Mucosa of descending colon (tissue), 3 donors: Measurements from ENCODE around the gene DOCK2. TPM values are rescaled to one million over a fixed set of nuclear protein-coding genes. Genes with fewer than 3 reads are reported as not detected.

Source experiments
- ATAC-seq: fragments of 200-7000 bp; cut with Tn5 transposase; one replicate; pipeline ENCODE4 v1.9.1; 2020; ENCODE audit warnings: mild to moderate bottlenecking, moderate library complexity
- DNase-seq, 3 donors: peaks; one replicate each; pipeline ENCODE4 v3.0.0-alpha.2; 2020
- H3K36me3 ChIP-seq: fragments of 200-600 bp; one replicate; pipeline ENCODE4 v1.8.0; 2021; ENCODE audit warnings: low read depth, mild to moderate bottlenecking
- H3K4me1 ChIP-seq: fragments of 200-600 bp; one replicate; pipeline ENCODE4 v1.8.0; 2021; ENCODE audit warnings: low read depth, mild to moderate bottlenecking
- H3K4me3 ChIP-seq: fragments of 200-600 bp; one replicate; pipeline ENCODE4 v1.8.0; 2021; ENCODE audit warnings: mild to moderate bottlenecking
- H3K9me3 ChIP-seq: fragments of 200-600 bp; one replicate; pipeline ENCODE4 v1.8.0; 2021; ENCODE audit warnings: mild to moderate bottlenecking
- CTCF ChIP-seq: fragments of 200-600 bp; IDR thresholded peaks from one replicate; pipeline ENCODE4 v1.8.0; 2022; ENCODE audit warnings: antibody characterized with exemption, mild to moderate bottlenecking
- intact Hi-C, 2 donors: fragments of 100-400 bp; cut with DNase I in 1 of 2; cut with micrococcal nuclease in 1 of 2; formaldehyde crosslinking; loops; one replicate each; pipeline versions ENCODE4 v1.11.0 to v1.11.1; 2022; cut with DNase I, micrococcal nuclease
- total RNA-seq, 3 donors: library from RNA; stranded (reverse); fragmentation: NEBNext Ultra II Directional in 2 of 3; extraction: Animal tissue kit (Norgen Biotek cat#: 25700) in 2 of 3; gene quantifications; one replicate each; pipeline versions ENCODE4 v1.2.1 to v1.2.4, GENCODE V29; 2021 to 2023
- donor health status: DM: no; HTN: no; CAD: no; lungs with moderate emphysema.
- donor health status: DM: no; HTN: no; CAD: no.
- donor health status: DM: no; HTN: yes; CAD: no.

The DOCK2 gene
- total RNA-seq, 3 donors from 2014 or later: 7.2 to 20.1 (median 18.1) TPM

GRCh38 chr5:169838688-169839087, 201.6 kb downstream of the DOCK2 start:
- DNase-seq: no peak
- intact Hi-C loops: no loop called here
- Histone ChIP-seq H3K9me3 (no peaks in the 10 kb centered on the region), H3K4me3 (no peak overlapping the region), H3K4me1 (no peaks in the 10 kb centered on the region), H3K36me3 (no peaks in the 10 kb centered on the region)
- no peak for ATAC-seq
- TF ChIP-seq CTCF: no peak

- H3K4me3 ChIP-seq: no peak overlapping the region
- intact Hi-C loops: no loop called here
- no peak for TF ChIP-seq CTCF
These were observed 203.3 kb downstream of the DOCK2 start for GRCh38 chr5:169840405-169840804.

GRCh38 chr5:169842699-169843098, 205.6 kb downstream of the DOCK2 start:
- DNase-seq: no peak
- Histone ChIP-seq H3K36me3 (no peaks in the 10 kb centered on the region), H3K4me3 (no peak overlapping the region), H3K9me3 (no peaks in the 10 kb centered on the region), H3K4me1 (no peaks in the 10 kb centered on the region)
- intact Hi-C loops: no loop called here
- TF ChIP-seq CTCF: no peak
- ATAC-seq: no peak

More at GRCh38 chr5:169840405-169840804, 203.3 kb downstream of the DOCK2 start:
- Histone ChIP-seq H3K4me1 (no peaks in the 10 kb centered on the region), H3K36me3 (no peaks in the 10 kb centered on the region), H3K9me3 (no peaks in the 10 kb centered on the region)
- no peak for DNase-seq
- ATAC-seq: no peak

- Histone ChIP-seq H3K4me3 (no peak overlapping the region), H3K36me3 (no peaks in the 10 kb centered on the region), H3K4me1 (no peaks in the 10 kb centered on the region), H3K9me3 (peaks cover 12% of the 10 kb centered on the region)
- no peak for DNase-seq
- no peak for ATAC-seq
- TF ChIP-seq CTCF: no peak
- intact Hi-C loops: no loop called here
These were observed 210.4 kb downstream of the DOCK2 start for GRCh38 chr5:169847519-169847918.

GRCh38 chr5:169848271-169848670, 211.2 kb downstream of the DOCK2 start:
- ATAC-seq (no peak), DNase-seq (no peak)
- Histone ChIP-seq H3K4me3 (no peak overlapping the region), H3K4me1 (no peaks in the 10 kb centered on the region), H3K9me3 (peaks cover 12% of the 10 kb centered on the region), H3K36me3 (no peaks in the 10 kb centered on the region)
- intact Hi-C loops: no loop called here
- no peak for TF ChIP-seq CTCF

GRCh38 chr5:169848792-169849191, 211.7 kb downstream of the DOCK2 start:
- no peak overlapping the region for H3K4me3 ChIP-seq
- peaks cover 12% of the 10 kb centered on the region for H3K9me3 ChIP-seq
- no peak for DNase-seq
- TF ChIP-seq CTCF: no peak
- H3K4me1 ChIP-seq: no peaks in the 10 kb centered on the region
- intact Hi-C loops: no loop called here
- no peak for ATAC-seq
- H3K36me3 ChIP-seq: no peaks in the 10 kb centered on the region
